ENCODE data around the gene IP6K2.

The IP6K2 gene

GRCh38 chr3:48687220-48687678 lies 29.8 kb downstream of the IP6K2 start:
- no peak for TF ChIP-seq USF1 (IDR thresholded peaks at IDR 0.05)
- TF ChIP-seq TAF1 (IDR thresholded peaks at IDR 0.05; ENCODE audit: low read depth): no peak
- TF ChIP-seq TCF12 (IDR thresholded peaks at IDR 0.05; ENCODE audit: low read depth): no peak
- TF ChIP-seq EP300 (IDR thresholded peaks at IDR 0.05; ENCODE audit: borderline replicate concordance): no peak
- no peak for TF ChIP-seq EGR1 (IDR thresholded peaks at IDR 0.05)
- TF ChIP-seq NFIC (IDR thresholded peaks at IDR 0.05): no peak
- no peak for TF ChIP-seq CREB1 (IDR thresholded peaks at IDR 0.05; ENCODE audit: low read depth)
- no peak for TF ChIP-seq YY1 (IDR thresholded peaks at IDR 0.05; ENCODE audit: low read depth)
- no peak for TF ChIP-seq RAD21 (IDR thresholded peaks at IDR 0.05; ENCODE audit: low read depth)
- no peak for TF ChIP-seq FOXM1 (IDR thresholded peaks at IDR 0.05; ENCODE audit: borderline replicate concordance, low read depth)
- no peak for TF ChIP-seq ZBTB7A (IDR thresholded peaks at IDR 0.05; ENCODE audit: low read depth)
- TF ChIP-seq MAX (IDR thresholded peaks at IDR 0.05): no peak
- no peak for TF ChIP-seq TEAD4 (IDR thresholded peaks at IDR 0.05)

- no peak for TF ChIP-seq CEBPB (IDR thresholded peaks at IDR 0.05)
- no peak for TF ChIP-seq RAD21 (IDR thresholded peaks at IDR 0.05; ENCODE audit: low read depth)
- no peak for TF ChIP-seq TEAD4 (IDR thresholded peaks at IDR 0.05)
- TF ChIP-seq CREB1 (IDR thresholded peaks at IDR 0.05; ENCODE audit: low read depth): no peak
- TF ChIP-seq FOXM1 (IDR thresholded peaks at IDR 0.05; ENCODE audit: borderline replicate concordance, low read depth): no peak
- no peak for TF ChIP-seq ZBTB7A (IDR thresholded peaks at IDR 0.05; ENCODE audit: low read depth)
- TF ChIP-seq EGR1 (IDR thresholded peaks at IDR 0.05): no peak
- TF ChIP-seq NFIC (IDR thresholded peaks at IDR 0.05): no peak
- TF ChIP-seq TAF1 (IDR thresholded peaks at IDR 0.05; ENCODE audit: low read depth): no peak
- no peak for TF ChIP-seq TCF12 (IDR thresholded peaks at IDR 0.05; ENCODE audit: low read depth)
- no peak for TF ChIP-seq USF1 (IDR thresholded peaks at IDR 0.05)
- TF ChIP-seq EP300 (IDR thresholded peaks at IDR 0.05; ENCODE audit: borderline replicate concordance): no peak
- no peak for TF ChIP-seq MAX (IDR thresholded peaks at IDR 0.05)
Measured at GRCh38 chr3:48686538-48687219, 30.3 kb downstream of the IP6K2 start.

GRCh38 chr3:48685603-48686511 lies 31.2 kb downstream of the IP6K2 start, which contains the start of gene NCKIPSD:
NCKIPSD (minus strand) TSS chr3:48685915; CDS start chr3:48685807, 108 bp downstream.
- peak; percentile 79; the same call in 1 of the 2 replicates for TF ChIP-seq MAX (IDR thresholded peaks at IDR 0.05)
- TF ChIP-seq CREB1 (IDR thresholded peaks at IDR 0.05; ENCODE audit: low read depth): no peak
- no peak; the same call in 1 of the 2 replicates for TF ChIP-seq NFIC (IDR thresholded peaks at IDR 0.05)
- TF ChIP-seq ZBTB7A (IDR thresholded peaks at IDR 0.05; ENCODE audit: low read depth): peak; percentile 98
- TF ChIP-seq TCF12 (IDR thresholded peaks at IDR 0.05; ENCODE audit: low read depth): peak; percentile 25; the same call in 1 of the 2 replicates
- no peak for TF ChIP-seq YY1 (IDR thresholded peaks at IDR 0.05; ENCODE audit: low read depth)
- TF ChIP-seq CEBPB (IDR thresholded peaks at IDR 0.05): no peak
- TF ChIP-seq EGR1 (IDR thresholded peaks at IDR 0.05): no peak
- TF ChIP-seq EP300 (IDR thresholded peaks at IDR 0.05; ENCODE audit: borderline replicate concordance): peak; percentile 12; the same call in 1 of the 2 replicates
- no peak; the same call in 1 of the 2 replicates for TF ChIP-seq USF1 (IDR thresholded peaks at IDR 0.05)
- TF ChIP-seq TEAD4 (IDR thresholded peaks at IDR 0.05): no peak
- TF ChIP-seq TAF1 (IDR thresholded peaks at IDR 0.05; ENCODE audit: low read depth): no peak; the same call in none of the 2 replicates
- peak; percentile 55; the same call in 1 of the 2 replicates for TF ChIP-seq RAD21 (IDR thresholded peaks at IDR 0.05; ENCODE audit: low read depth)

GRCh38 chr3:48685293-48685602 lies 31.8 kb downstream of the IP6K2 start:
- no peak for TF ChIP-seq CREB1 (IDR thresholded peaks at IDR 0.05; ENCODE audit: low read depth)
- no peak for TF ChIP-seq MAX (IDR thresholded peaks at IDR 0.05)
- no peak for TF ChIP-seq RAD21 (IDR thresholded peaks at IDR 0.05; ENCODE audit: low read depth)
- TF ChIP-seq YY1 (IDR thresholded peaks at IDR 0.05; ENCODE audit: low read depth): no peak
- TF ChIP-seq TEAD4 (IDR thresholded peaks at IDR 0.05): no peak
- TF ChIP-seq NFIC (IDR thresholded peaks at IDR 0.05): no peak
- no peak for TF ChIP-seq CEBPB (IDR thresholded peaks at IDR 0.05)
- TF ChIP-seq TCF12 (IDR thresholded peaks at IDR 0.05; ENCODE audit: low read depth): no peak
- no peak for TF ChIP-seq FOXM1 (IDR thresholded peaks at IDR 0.05; ENCODE audit: borderline replicate concordance, low read depth)
- no peak for TF ChIP-seq USF1 (IDR thresholded peaks at IDR 0.05)
- no peak for TF ChIP-seq REST (IDR thresholded peaks at IDR 0.05; ENCODE audit: low read depth)
- TF ChIP-seq EP300 (IDR thresholded peaks at IDR 0.05; ENCODE audit: borderline replicate concordance): no peak
- TF ChIP-seq ZBTB7A (IDR thresholded peaks at IDR 0.05; ENCODE audit: low read depth): no peak
- no peak for TF ChIP-seq EGR1 (IDR thresholded peaks at IDR 0.05)
- TF ChIP-seq TAF1 (IDR thresholded peaks at IDR 0.05; ENCODE audit: low read depth): no peak
